ENCODE measurements around the gene DOK7. TPM values are rescaled to one million over a fixed set of nuclear protein-coding genes. Genes with fewer than 3 reads are reported as not detected.

The DOK7 gene
- total RNA-seq, 2 experiments from 2014 or later = not detected

GRCh38 chr4:3446631-3447320 is 16.3 kb upstream of the DOK7 start:
- H3K27ac Mint-ChIP-seq = no peak overlapping the region

GRCh38 chr4:3447431-3448395 is 15.4 kb upstream of the DOK7 start:
- no peak overlapping the region for H3K4me3 ChIP-seq (ENCODE audit: low read length)
- POLR2A ChIA-PET = no interaction called here

More at GRCh38 chr4:3446631-3447320, 16.3 kb upstream of the DOK7 start:
- Mint-ChIP-seq H3K4me1 (ENCODE audit: low read depth) (no peaks in the 10 kb centered on the region), H3K9me3 (no peaks in the 10 kb centered on the region), H3K27me3 (no peaks in the 10 kb centered on the region), H3K36me3 (ENCODE audit: low read depth) (no peaks in the 10 kb centered on the region), H3K4me3 (no peak overlapping the region)
- no peak for TF ChIP-seq CTCF (IDR thresholded peaks at IDR 0.05)
- intact Hi-C loops (cut with DNase I, micrococcal nuclease) = no loop called here
- DNase-seq (no peak), ATAC-seq (ENCODE audit: poor library complexity) (no peak)
- Histone ChIP-seq H3K27me3 (ENCODE audit: control insufficient read depth in 1 of 2, insufficient read depth in 2 of 2, low read length in 2 of 2) (no peaks in the 10 kb centered on the region), H3K4me1 (ENCODE audit: insufficient read depth, low read length) (peaks cover 11% of the 10 kb centered on the region), H3K9me3 (ENCODE audit: control insufficient read depth in 1 of 2, insufficient read depth in 1 of 2, low read length in 2 of 2) (peaks cover 0 to 7% of the 10 kb centered on the region in 2 experiments), H3K36me3 (ENCODE audit: insufficient read depth, low read length) (no peaks in the 10 kb centered on the region), H3K27ac (ENCODE audit: low read depth in 1 of 2, low read length in 2 of 2) (no peak overlapping the region), H3K4me3 (ENCODE audit: low read length) (no peak overlapping the region)
- POLR2A ChIA-PET = no interaction called here
- CTCF ChIA-PET = no interaction called here

More at GRCh38 chr4:3447431-3448395, 15.4 kb upstream of the DOK7 start:
- Histone ChIP-seq H3K36me3 (ENCODE audit: insufficient read depth, low read length) (no peaks in the 10 kb centered on the region), H3K27ac (ENCODE audit: low read depth in 1 of 2, low read length in 2 of 2) (no peak overlapping the region), H3K9me3 (ENCODE audit: control insufficient read depth in 1 of 2, insufficient read depth in 1 of 2, low read length in 2 of 2) (peaks cover 0 to 7% of the 10 kb centered on the region in 2 experiments), H3K27me3 (ENCODE audit: control insufficient read depth in 1 of 2, insufficient read depth in 2 of 2, low read length in 2 of 2) (no peaks in the 10 kb centered on the region), H3K4me1 (ENCODE audit: insufficient read depth, low read length) (peaks cover 11% of the 10 kb centered on the region)
- Mint-ChIP-seq H3K27ac (no peak overlapping the region), H3K27me3 (no peaks in the 10 kb centered on the region), H3K36me3 (ENCODE audit: low read depth) (no peaks in the 10 kb centered on the region), H3K4me3 (no peak overlapping the region), H3K9me3 (no peaks in the 10 kb centered on the region), H3K4me1 (ENCODE audit: low read depth) (no peaks in the 10 kb centered on the region)
- DNase-seq = no peak
- intact Hi-C loops (cut with DNase I, micrococcal nuclease) = no loop called here
- CTCF ChIA-PET = no interaction called here
- no peak for TF ChIP-seq CTCF (IDR thresholded peaks at IDR 0.05)
- no peak for ATAC-seq (ENCODE audit: poor library complexity)

Data from CD4-positive, alpha-beta T cell (primary cell).